ENCODE measurements around the gene ARFGAP3. TPM values are rescaled to one million over a fixed set of nuclear protein-coding genes. Genes with fewer than 3 reads are reported as not detected.

Gene ARFGAP3
- total RNA-seq, 1 experiment from 2014 or later, result 27.0 TPM

- Histone ChIP-seq H3K36me3 (ENCODE audit: control insufficient read depth, insufficient read depth, low read length) (no peaks in the 10 kb centered on the region), H3K27ac (ENCODE audit: low read length) (no peak overlapping the region), H3K27me3 (ENCODE audit: control insufficient read depth, insufficient read depth, low read length) (no peaks in the 10 kb centered on the region), H3K9me3 (ENCODE audit: control insufficient read depth, insufficient read depth, low read depth, low read length) (no peaks in the 10 kb centered on the region), H3K4me1 (ENCODE audit: control insufficient read depth, insufficient read depth, low read length) (no peaks in the 10 kb centered on the region), H3K4me3 (ENCODE audit: low read depth in 2 of 2, low read length in 2 of 2) (no peak overlapping the region)
- in situ Hi-C loops (cut with HindIII; ENCODE audit: low pct_unique_long_range_greater_than_20kb, low sequenced_read_pairs), result no loop called here
- BruUV-seq (replicated peaks), result no TSS peak
- no peak for TF ChIP-seq TCF7L2 (IDR thresholded peaks at IDR 0.05; ENCODE audit: low read depth, low read length)
- TF ChIP-seq REST (IDR thresholded peaks at IDR 0.05; ENCODE audit: insufficient read depth in 1 of 2, low read depth in 2 of 2, low read length in 1 of 2), result no peak
- no peak for TF ChIP-seq SIN3A (IDR thresholded peaks at IDR 0.05; ENCODE audit: borderline replicate concordance, insufficient read depth, low read depth, low read length)
- TF ChIP-seq POLR2AphosphoS5 (IDR thresholded peaks at IDR 0.05; ENCODE audit: low read depth, low read length), result no peak
- TF ChIP-seq CTCF (IDR thresholded peaks at IDR 0.05), result no peak
- intact Hi-C loops (cut with micrococcal nuclease; ENCODE audit: unreplicated experiment), result no loop called here
- no peak for DNase-seq (ENCODE audit: low read depth, low spot score)
- CTCF ChIA-PET, result no interaction called here
- no peak for ATAC-seq
- POLR2A ChIA-PET, result no interaction called here
Measured at GRCh38 chr22:42792453-42792908, 64.6 kb downstream of the ARFGAP3 start.

- Histone ChIP-seq H3K27ac (ENCODE audit: low read length) (no peak overlapping the region), H3K9me3 (ENCODE audit: control insufficient read depth, insufficient read depth, low read depth, low read length) (no peaks in the 10 kb centered on the region), H3K27me3 (ENCODE audit: control insufficient read depth, insufficient read depth, low read length) (no peaks in the 10 kb centered on the region), H3K36me3 (ENCODE audit: control insufficient read depth, insufficient read depth, low read length) (no peaks in the 10 kb centered on the region), H3K4me1 (ENCODE audit: control insufficient read depth, insufficient read depth, low read length) (no peaks in the 10 kb centered on the region), H3K4me3 (ENCODE audit: low read depth in 2 of 2, low read length in 2 of 2) (no peak overlapping the region)
- ChIA-PET CTCF (no interaction called here), POLR2A (interaction anchor here (0.5 kb wide), 1 partner anchor 44 kb away, joined by 6 read pairs; no protein-coding TSS in a partner anchor)
- in situ Hi-C loops (cut with HindIII; ENCODE audit: low pct_unique_long_range_greater_than_20kb, low sequenced_read_pairs), result no loop called here
- ATAC-seq (no peak), DNase-seq (ENCODE audit: low read depth, low spot score) (no peak)
- BruUV-seq (replicated peaks), result no TSS peak
- no peak for TF ChIP-seq TCF7L2 (IDR thresholded peaks at IDR 0.05; ENCODE audit: low read depth, low read length)
- no peak for TF ChIP-seq POLR2AphosphoS5 (IDR thresholded peaks at IDR 0.05; ENCODE audit: low read depth, low read length)
- no peak for TF ChIP-seq REST (IDR thresholded peaks at IDR 0.05; ENCODE audit: insufficient read depth in 1 of 2, low read depth in 2 of 2, low read length in 1 of 2)
- no peak for TF ChIP-seq CTCF (IDR thresholded peaks at IDR 0.05)
- TF ChIP-seq SIN3A (IDR thresholded peaks at IDR 0.05; ENCODE audit: borderline replicate concordance, insufficient read depth, low read depth, low read length), result no peak
- intact Hi-C loops (cut with micrococcal nuclease; ENCODE audit: unreplicated experiment), result no loop called here
Measured at GRCh38 chr22:42791721-42792452, 65.2 kb downstream of the ARFGAP3 start.
